ENCODE data around the gene PDE6G. TPM values are rescaled to one million over a fixed set of nuclear protein-coding genes. Genes with fewer than 3 reads are reported as not detected.

PDE6G gene
- total RNA-seq, 4 donors from 2014 or later, result not detected

DNA sequence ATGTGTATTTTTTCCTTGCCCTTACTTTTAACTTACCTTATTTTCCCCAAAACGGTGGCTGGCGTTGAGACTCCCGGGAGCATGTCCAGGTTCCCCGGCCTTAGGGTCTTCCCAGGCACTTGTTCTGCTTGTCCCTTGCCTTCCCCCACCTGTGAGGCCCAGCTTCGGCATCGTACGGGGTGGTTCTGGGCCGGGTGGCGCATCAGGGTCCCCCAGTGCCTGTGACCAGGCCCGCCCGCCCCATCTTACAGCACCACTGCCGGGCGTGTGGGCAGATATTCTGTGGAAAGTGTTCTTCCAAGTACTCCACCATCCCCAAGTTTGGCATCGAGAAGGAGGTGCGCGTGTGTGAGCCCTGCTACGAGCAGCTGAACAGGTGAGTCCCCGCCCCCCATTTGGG is 34.9 kb upstream of the PDE6G start:
- Histone ChIP-seq H3K4me1 (no peaks in the 10 kb centered on the region), H3K27me3 (no peaks in the 10 kb centered on the region), H3K36me3 (peaks cover 0 to 100% (median 0%) of the 10 kb centered on the region in 3 donors), H3K27ac (no peak overlapping the region), H3K4me3 (no peak overlapping the region), H3K9me3 (no peaks in the 10 kb centered on the region)
- no peak for DNase-seq
- TF ChIP-seq POLR2A (IDR thresholded peaks at IDR 0.05), result no peak
- TF ChIP-seq, protein P1, sequence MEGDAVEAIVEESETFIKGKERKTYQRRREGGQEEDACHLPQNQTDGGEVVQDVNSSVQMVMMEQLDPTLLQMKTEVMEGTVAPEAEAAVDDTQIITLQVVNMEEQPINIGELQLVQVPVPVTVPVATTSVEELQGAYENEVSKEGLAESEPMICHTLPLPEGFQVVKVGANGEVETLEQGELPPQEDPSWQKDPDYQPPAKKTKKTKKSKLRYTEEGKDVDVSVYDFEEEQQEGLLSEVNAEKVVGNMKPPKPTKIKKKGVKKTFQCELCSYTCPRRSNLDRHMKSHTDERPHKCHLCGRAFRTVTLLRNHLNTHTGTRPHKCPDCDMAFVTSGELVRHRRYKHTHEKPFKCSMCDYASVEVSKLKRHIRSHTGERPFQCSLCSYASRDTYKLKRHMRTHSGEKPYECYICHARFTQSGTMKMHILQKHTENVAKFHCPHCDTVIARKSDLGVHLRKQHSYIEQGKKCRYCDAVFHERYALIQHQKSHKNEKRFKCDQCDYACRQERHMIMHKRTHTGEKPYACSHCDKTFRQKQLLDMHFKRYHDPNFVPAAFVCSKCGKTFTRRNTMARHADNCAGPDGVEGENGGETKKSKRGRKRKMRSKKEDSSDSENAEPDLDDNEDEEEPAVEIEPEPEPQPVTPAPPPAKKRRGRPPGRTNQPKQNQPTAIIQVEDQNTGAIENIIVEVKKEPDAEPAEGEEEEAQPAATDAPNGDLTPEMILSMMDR (IDR thresholded peaks at IDR 0.05), result no peak

DNA sequence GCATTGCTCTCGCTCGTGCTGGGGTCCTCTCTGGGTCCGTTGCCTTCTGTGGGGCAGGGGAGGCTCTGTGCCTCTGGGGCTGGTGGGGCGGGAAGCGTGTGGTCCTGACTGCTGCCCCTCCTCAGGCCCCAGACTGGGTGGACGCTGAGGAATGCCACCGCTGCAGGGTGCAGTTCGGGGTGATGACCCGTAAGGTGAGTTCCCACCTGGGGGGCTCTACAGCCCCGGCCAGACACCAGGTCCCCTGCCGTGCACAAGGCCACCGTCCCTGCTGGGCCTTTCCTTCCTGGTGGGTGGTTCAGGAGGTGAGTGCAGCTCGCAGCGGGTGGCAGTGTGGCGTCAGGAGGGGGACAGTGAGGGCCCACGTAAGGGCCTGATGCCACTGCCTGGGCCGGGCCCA is 34.2 kb upstream of the PDE6G start:
- no peak for TF ChIP-seq POLR2A (IDR thresholded peaks at IDR 0.05)
- TF ChIP-seq, protein P1 (IDR thresholded peaks at IDR 0.05), result no peak
- Histone ChIP-seq H3K27me3 (no peaks in the 10 kb centered on the region), H3K4me3 (no peak overlapping the region), H3K27ac (no peak overlapping the region), H3K4me1 (peaks cover 0 to 5% (median 2%) of the 10 kb centered on the region in 4 donors), H3K9me3 (no peaks in the 10 kb centered on the region), H3K36me3 (peaks cover 0 to 99% (median 0%) of the 10 kb centered on the region in 3 donors)
- DNase-seq, result no peak

DNA sequence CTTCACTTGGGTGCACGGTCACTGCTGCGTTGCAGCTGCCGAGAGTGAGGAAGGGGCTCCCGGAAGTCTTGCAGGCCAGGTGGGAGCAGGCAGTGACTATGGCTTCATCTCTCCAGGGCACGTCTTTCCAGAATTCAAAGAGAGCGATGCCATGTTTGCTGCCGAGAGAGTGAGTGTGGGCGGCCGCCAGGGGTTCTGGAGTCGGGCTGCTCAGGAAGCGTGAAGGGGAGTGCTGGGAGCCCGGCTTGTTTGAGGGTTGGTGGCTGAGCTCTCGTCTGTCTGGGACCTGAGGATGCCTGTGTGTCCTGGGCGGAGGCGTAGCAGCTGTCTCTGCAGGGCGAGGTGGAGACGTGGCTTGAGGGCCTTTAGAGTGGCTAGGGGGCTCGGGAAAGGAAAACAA is 33.7 kb upstream of the PDE6G start:
- Histone ChIP-seq H3K9me3 (no peaks in the 10 kb centered on the region), H3K36me3 (peaks cover 0 to 95% (median 0%) of the 10 kb centered on the region in 3 donors), H3K27me3 (no peaks in the 10 kb centered on the region), H3K4me1 (peaks cover 0 to 9% (median 7%) of the 10 kb centered on the region in 4 donors), H3K27ac (no peak overlapping the region), H3K4me3 (no peak overlapping the region)
- DNase-seq, result no peak
- no peak for TF ChIP-seq POLR2A (IDR thresholded peaks at IDR 0.05)
- TF ChIP-seq, protein P1 (IDR thresholded peaks at IDR 0.05), result no peak

DNA sequence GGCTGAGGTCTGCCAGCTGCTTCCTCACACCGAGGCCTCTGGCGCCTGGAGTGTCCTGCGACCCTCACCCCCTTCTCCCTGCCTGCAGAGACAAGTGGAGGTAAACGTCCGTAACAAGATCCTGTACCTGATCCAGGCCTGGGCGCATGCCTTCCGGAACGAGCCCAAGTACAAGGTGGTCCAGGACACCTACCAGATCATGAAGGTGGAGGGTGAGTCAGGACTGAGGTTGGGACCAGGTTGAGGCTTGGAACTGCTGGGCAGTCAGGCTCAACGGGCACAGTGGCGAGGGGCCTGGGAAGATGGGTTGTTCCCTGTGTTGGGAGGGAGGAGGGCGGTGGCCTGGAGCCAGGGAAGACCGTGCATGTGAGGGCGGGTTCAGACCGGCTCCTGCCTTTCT is 32.3 kb upstream of the PDE6G start:
- peaks cover 0 to 18% (median 14%) of the 10 kb centered on the region in 4 donors for H3K4me1 ChIP-seq
- no peak for TF ChIP-seq POLR2A (IDR thresholded peaks at IDR 0.05)
- TF ChIP-seq, protein P1 (IDR thresholded peaks at IDR 0.05), result no peak
- no peak overlapping the region for H3K27ac ChIP-seq
- no peak for DNase-seq
- H3K36me3 ChIP-seq, result peaks cover 0 to 81% (median 0%) of the 10 kb centered on the region in 3 donors
- H3K27me3 ChIP-seq, result no peaks in the 10 kb centered on the region
- H3K9me3 ChIP-seq, result no peaks in the 10 kb centered on the region
- H3K4me3 ChIP-seq, result no peak overlapping the region

DNA sequence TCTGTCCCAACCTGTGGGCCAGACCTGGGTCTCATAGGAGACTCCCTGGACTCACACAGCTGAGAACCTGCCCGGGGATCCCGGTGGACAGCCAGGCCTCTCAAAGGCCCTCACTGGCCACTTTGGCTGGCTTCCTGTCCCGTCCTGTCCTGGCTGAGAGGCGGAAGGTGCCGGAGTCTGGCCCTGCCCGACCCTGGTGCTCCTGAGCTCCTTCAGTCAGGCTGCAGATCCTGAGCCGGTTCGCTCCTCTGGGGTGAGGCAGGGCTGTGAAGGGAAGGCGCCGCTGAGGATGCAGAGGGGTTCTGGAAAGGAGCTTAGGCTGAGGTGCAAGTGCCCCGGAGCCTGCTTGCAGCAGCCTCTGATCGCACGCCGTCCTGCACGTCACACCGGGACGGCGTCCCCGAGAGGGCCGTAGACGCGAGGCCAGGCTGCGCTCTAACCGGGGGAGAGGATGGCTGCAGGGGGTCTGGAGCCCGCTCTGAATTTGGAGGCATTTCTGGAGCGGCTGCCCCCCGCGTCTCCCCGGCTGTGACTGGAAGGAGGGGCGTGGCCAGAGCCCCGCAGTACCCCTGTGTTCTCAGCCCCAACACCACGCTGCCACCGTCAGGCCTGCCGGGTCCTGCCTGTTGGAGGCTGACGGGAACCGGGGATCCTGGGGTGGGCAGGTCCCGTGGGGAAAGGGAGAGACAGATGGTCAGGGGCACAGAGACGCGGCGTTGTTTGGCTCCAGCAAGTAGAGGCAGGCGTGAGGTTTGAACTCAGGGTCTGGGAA is 31.6 kb upstream of the PDE6G start:
- Histone ChIP-seq H3K27ac (no peak overlapping the region), H3K4me3 (no peak overlapping the region), H3K27me3 (no peaks in the 10 kb centered on the region), H3K9me3 (no peaks in the 10 kb centered on the region), H3K4me1 (peaks cover 0 to 19% (median 14%) of the 10 kb centered on the region in 4 donors), H3K36me3 (peaks cover 0 to 74% (median 0%) of the 10 kb centered on the region in 3 donors)
- no peak for DNase-seq
- TF ChIP-seq, protein P1 (IDR thresholded peaks at IDR 0.05), result no peak
- no peak for TF ChIP-seq POLR2A (IDR thresholded peaks at IDR 0.05)
